GM20000 (cell line): Measurements from ENCODE around the gene SH3GL1.

ENCODE experiments used
- DNase-seq: peaks from one replicate; pipeline ENCODE4 v3.0.0; 2012; ENCODE audit warnings: low spot score
- CTCF ChIP-seq: IDR thresholded peaks from 2 replicates; pipeline ENCODE4 v1.5.1; 2012; ENCODE audit warnings: mild to moderate bottlenecking, control low read depth; ENCODE audit errors: extremely low read depth, missing control alignments

Gene SH3GL1

DNA sequence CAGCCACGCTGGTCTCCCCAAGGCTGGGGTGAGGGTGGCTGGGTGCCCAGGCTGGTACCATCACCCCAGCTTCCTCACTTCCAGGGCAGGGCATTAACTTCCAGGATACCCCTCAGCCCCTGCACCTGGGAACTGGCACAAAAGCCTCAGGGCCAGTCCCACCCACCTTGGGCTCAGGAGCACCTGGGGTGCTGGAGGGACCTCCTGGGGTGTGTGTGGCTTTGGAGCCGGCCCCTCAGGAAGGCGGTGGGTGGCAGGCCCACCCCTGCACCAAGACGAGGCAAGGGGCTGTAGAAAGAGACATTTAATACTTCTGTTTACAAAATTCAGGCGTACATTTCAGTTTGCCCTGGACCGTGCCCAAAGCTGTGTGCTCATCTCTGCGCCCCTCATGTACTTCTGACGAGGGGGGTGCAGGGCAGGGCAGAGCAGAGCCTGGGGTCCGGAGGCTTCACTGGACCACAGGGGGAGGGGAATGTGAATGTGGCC, 40.2 kb downstream of the SH3GL1 start:
- no peak for TF ChIP-seq CTCF
- no peak for DNase-seq

DNA sequence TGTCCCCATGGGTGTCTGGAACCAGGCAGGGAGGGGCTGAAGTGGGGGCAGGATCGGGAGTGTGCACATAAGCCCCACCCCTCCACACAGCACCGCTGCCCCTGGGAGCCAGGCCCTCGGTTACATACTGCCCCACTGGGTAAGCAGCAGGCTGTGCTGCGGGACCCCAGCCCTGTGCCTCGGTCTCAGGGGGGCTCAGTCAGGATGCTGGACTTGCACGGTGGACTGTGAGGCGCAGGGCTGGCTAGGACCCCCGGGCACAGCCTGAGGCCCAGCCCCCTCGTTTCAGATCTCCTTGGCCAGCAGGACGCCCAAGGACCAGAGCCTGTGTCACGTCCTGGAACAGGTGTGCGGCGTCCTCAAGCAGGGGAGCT, 40.7 kb downstream of the SH3GL1 start:
- no peak for TF ChIP-seq CTCF
- DNase-seq = no peak

DNA sequence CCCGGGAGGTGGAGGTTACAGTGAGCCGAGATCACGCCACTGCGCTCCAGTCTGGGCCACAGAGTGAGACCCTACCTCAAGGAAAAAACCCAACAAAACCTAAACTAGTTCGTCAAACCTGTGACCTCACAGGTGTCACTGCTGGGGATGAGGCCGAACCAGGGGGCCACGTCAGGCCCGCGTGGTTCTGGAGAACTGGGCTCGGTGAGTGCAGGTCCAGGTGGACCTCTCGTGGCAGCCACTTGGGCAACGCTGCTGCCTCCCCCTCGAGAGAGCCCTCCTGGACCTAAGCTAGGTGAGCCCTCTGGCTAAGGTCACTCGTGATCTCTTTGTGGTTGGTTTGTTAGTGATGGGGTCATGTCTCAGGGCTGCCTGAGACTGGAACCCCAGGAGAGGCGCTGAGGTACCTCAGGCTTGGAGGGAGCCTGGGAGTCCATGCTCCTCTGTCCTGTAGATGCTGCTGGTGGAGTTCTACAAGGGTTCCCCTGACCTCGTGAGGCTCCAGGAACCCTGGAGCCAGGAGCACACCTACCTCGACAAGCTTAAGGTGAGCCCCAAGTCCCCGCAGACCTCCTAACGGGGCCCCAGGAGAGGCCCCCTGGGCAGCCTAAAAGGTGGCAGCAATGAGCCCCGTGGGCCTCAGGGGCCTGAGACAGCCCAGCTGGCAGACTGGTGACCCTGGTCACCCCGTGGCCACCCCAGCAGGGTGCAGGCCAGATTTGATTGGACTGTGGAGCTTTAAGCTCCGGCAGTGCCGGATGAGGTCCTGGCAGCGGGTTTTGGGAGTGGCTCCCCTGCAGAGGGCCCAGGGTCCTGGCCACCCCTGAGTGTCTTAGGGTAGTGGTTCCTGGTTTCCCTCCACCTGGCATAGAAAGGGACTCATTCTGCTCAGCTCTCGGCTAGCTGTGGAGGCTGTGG, 41.4 kb downstream of the SH3GL1 start:
- DNase-seq = no peak
- TF ChIP-seq CTCF = no peak

DNA sequence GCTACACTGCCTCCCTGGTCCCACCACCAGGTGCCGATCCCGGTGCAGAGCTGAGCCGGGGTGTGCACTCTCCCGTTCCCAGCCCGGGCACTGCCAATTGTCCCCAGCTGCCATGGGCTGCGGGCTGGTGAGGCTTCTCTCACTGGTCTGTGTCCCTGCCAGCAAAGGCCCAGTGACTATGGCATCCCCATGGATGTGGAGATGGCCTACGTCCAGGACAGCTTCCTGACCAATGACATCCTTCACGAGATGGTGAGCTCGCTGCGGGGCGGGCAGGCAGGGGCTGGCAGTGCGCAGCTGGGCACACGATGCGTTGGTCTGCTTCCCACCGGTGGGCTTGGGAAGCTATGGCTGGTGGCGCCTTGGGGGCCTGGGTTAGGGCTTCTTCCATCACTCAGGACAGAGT, 42.4 kb downstream of the SH3GL1 start:
- DNase-seq = no peak
- no peak for TF ChIP-seq CTCF

DNA sequence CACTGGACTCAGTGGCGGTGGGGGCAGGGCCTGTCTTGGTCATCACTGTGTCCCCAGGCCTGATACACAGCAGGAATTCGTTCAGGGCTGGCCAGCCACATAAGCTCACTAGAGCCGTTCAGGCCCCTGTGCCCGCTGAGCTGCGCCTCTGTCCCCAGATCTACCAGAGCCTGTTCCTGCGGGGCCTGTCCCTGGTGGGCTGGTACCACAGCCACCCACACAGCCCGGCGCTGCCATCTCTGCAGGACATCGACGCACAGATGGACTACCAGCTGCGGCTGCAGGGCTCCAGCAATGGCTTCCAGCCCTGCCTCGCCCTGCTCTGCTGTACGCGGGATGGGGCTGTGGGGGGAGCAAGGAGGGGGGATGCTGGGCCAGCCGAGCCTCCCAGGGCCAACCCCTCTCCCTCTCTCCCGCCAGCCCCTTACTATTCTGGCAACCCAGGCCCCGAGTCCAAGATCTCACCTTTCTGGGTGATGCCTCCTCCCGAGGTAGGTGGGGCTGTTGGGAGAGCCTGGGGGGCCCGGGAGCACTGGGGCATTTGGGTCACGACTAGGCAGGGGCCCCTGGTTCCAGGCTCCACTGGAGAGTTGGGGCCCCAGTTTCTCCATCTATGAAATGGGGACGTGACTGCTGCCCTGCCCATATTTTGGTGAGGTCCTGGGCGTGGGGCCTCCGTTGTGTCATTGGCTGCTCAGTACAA, 43.1 kb downstream of the SH3GL1 start:
- DNase-seq = no peak
- no peak for TF ChIP-seq CTCF

GRCh38 chr19:4354897-4355296, 45.5 kb downstream of the SH3GL1 start:
- no peak for TF ChIP-seq CTCF

DNA sequence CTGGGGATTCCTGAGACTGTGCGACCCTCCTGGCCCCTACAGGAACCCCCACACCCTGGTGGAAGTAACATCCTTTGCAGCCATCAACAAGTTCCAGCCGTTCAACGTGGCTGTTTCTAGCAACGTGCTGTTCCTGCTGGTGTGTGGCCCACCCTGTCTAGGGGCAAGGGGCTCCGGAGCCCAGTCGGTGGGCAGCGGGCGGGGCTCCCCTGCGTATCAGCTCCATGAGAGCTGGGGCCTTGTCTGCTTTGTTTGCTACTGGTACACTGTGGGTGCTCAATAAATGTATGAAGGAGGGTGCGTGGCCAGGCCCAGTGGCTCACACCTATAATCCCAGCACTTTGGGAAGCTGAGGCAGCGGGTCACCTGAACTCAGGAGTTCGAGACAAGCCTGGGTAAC, 46.1 kb downstream of the SH3GL1 start:
- no peak for TF ChIP-seq CTCF
- DNase-seq = no peak

More at GRCh38 chr19:4354897-4355296, 45.5 kb downstream of the SH3GL1 start:
- no peak for DNase-seq
